A673 (cell line): ENCODE measurements around the gene FOXN3. TPM values are rescaled to one million over a fixed set of nuclear protein-coding genes. Genes with fewer than 3 reads are reported as not detected.

Experiments used
- BruUV-seq: library from RNA; stranded (reverse); fragments of 400-500 nt; replicated peaks from 2 replicates; lab custom pipeline; 2021; lab: Mats Ljungman, UMichigan
- CTCF ChIA-PET: fragments of 300-600 bp; sonication (Branson Sonifier 250); formaldehyde crosslinking; loops from one replicate; lab custom pipeline; 2022; ENCODE audit warnings: antibody characterized with exemption; lab: Charles Lee
- POLR2A ChIA-PET: fragments of 300-600 bp; sonication (Branson Sonifier 250); formaldehyde crosslinking; loops from one replicate; lab custom pipeline; 2022; ENCODE audit warnings: antibody characterized with exemption; ENCODE audit not compliant: low non-redundant PET; lab: Charles Lee
- DNase-seq: peaks from one replicate; pipeline ENCODE4 v3.0.0-alpha.2; 2015; ENCODE audit warnings: low spot score
- H3K27ac ChIP-seq: fragments of 200-600 bp; sonication (generic); 2 replicates; pipeline ENCODE4 v1.5.1; 2016; ENCODE audit warnings: mixed run types, low read depth, mild to moderate bottlenecking, mixed read lengths, antibody characterized with exemption, low read length; ENCODE audit not compliant: poor library complexity, severe bottlenecking
- H3K27me3 ChIP-seq: fragments of 200-600 bp; sonication (generic); replicated peaks from 2 replicates; pipeline ENCODE4 v1.6.1; 2017; ENCODE audit warnings: mixed run types, low read depth, mild to moderate bottlenecking, mixed read lengths, antibody characterized with exemption, low read length; ENCODE audit not compliant: insufficient read depth, poor library complexity
- H3K36me3 ChIP-seq: fragments of 200-600 bp; sonication (generic); 2 replicates; pipeline ENCODE4 v1.6.1; 2016; ENCODE audit warnings: mixed run types, mild to moderate bottlenecking, mixed read lengths, antibody characterized with exemption, low read length; ENCODE audit not compliant: insufficient read depth, poor library complexity, severe bottlenecking
- H3K4me1 ChIP-seq: fragments of 200-600 bp; sonication (generic); 2 replicates; pipeline ENCODE4 v1.6.1; 2017; ENCODE audit warnings: mixed run types, mild to moderate bottlenecking, mixed read lengths, antibody characterized with exemption, low read length; ENCODE audit not compliant: insufficient read depth, poor library complexity, severe bottlenecking
- H3K4me3 ChIP-seq: fragments of 200-600 bp; sonication (generic); 2 replicates; pipeline ENCODE4 v1.5.1; 2016; ENCODE audit warnings: low read depth, mixed run types, mild to moderate bottlenecking, mixed read lengths, low read length; ENCODE audit not compliant: poor library complexity, severe bottlenecking
- H3K9me3 ChIP-seq: fragments of 200-600 bp; sonication (generic); 2 replicates; pipeline ENCODE4 v1.6.1; 2016; ENCODE audit warnings: mixed run types, low read depth, mild to moderate bottlenecking, mixed read lengths, antibody characterized with exemption, low read length; ENCODE audit not compliant: poor library complexity, severe bottlenecking
- CTCF ChIP-seq: fragments of 300-800, 200-600 bp; sonication (generic); conservative IDR thresholded peaks from 2 replicates; pipeline ENCODE4 v1.5.1; 2017; ENCODE audit warnings: low read depth, mild to moderate bottlenecking, antibody characterized with exemption, low read length, moderate library complexity, mixed read lengths
- EZH2 ChIP-seq: fragments of 200-600 bp; sonication (generic); IDR thresholded peaks from 2 replicates; pipeline ENCODE4 v1.6.1; 2017; ENCODE audit warnings: borderline replicate concordance, low read depth, mild to moderate bottlenecking, mixed read lengths, antibody characterized with exemption, low read length; ENCODE audit not compliant: poor library complexity, severe bottlenecking
- intact Hi-C: fragments of 100-400 bp; cut with micrococcal nuclease; formaldehyde crosslinking; loops from one replicate; pipeline ENCODE4 v1.10.0; 2022; ENCODE audit not compliant: unreplicated experiment
- total RNA-seq: library from RNA; stranded (reverse); gene quantifications from 2 replicates; pipeline ENCODE4 v1.2.3, GENCODE V29; 2021

Gene FOXN3
- total RNA-seq, 1 experiment from 2014 or later: 15.3 TPM

GRCh38 chr14:89140326-89140725 lies 276.7 kb downstream of the FOXN3 start:
- Histone ChIP-seq H3K4me1 (no peaks in the 10 kb centered on the region), H3K4me3 (no peak overlapping the region), H3K27ac (no peak overlapping the region), H3K27me3 (no peaks in the 10 kb centered on the region), H3K36me3 (no peaks in the 10 kb centered on the region), H3K9me3 (no peaks in the 10 kb centered on the region)
- ChIA-PET CTCF (no interaction called here), POLR2A (no interaction called here)
- no peak for DNase-seq
- TF ChIP-seq EZH2 (no peak), CTCF (no peak)
- BruUV-seq: no TSS peak
- intact Hi-C loops: no loop called here

- DNase-seq: no peak
- ChIA-PET CTCF (no interaction called here), POLR2A (no interaction called here)
- no peaks in the 10 kb centered on the region for H3K27me3 ChIP-seq
- intact Hi-C loops: no loop called here
- no peaks in the 10 kb centered on the region for H3K36me3 ChIP-seq
- no TSS peak for BruUV-seq
- no peaks in the 10 kb centered on the region for H3K4me1 ChIP-seq
- no peak for TF ChIP-seq EZH2
- no peak for TF ChIP-seq CTCF
- no peak overlapping the region for H3K27ac ChIP-seq
- H3K4me3 ChIP-seq: no peak overlapping the region
- no peaks in the 10 kb centered on the region for H3K9me3 ChIP-seq
Measured at GRCh38 chr14:89139404-89140247, 277.4 kb downstream of the FOXN3 start.

- no TSS peak for BruUV-seq
- POLR2A ChIA-PET: no interaction called here
- intact Hi-C loops: no loop called here
- Histone ChIP-seq H3K27ac (no peak overlapping the region), H3K4me3 (no peak overlapping the region), H3K36me3 (no peaks in the 10 kb centered on the region), H3K9me3 (no peaks in the 10 kb centered on the region), H3K27me3 (no peaks in the 10 kb centered on the region), H3K4me1 (no peaks in the 10 kb centered on the region)
- no peak for TF ChIP-seq EZH2
- no peak for TF ChIP-seq CTCF
- CTCF ChIA-PET: no interaction called here
- no peak for DNase-seq
Measured at GRCh38 chr14:89138846-89139245, 278.2 kb downstream of the FOXN3 start.
